Heart right ventricle (tissue), 16 donors: ENCODE data around the gene SAMD5. TPM values are rescaled to one million over a fixed set of nuclear protein-coding genes. Genes with fewer than 3 reads are reported as not detected.

Experiments
- ATAC-seq, 8 donors: fragments of 200-7000 bp; cut with Tn5 transposase; one replicate each; pipeline ENCODE4 v1.9.1; 2020; ENCODE audit warnings: mild to moderate bottlenecking in 8 of 8, moderate library complexity in 8 of 8, moderate number of reproducible peaks in 1 of 8
- DNase-seq, 2 donors: peaks; one replicate each; pipeline ENCODE4 v3.0.0-alpha.2; 2020
- H3K27ac ChIP-seq, 10 donors: fragments of 200-600 bp; sonication (generic) in 2 of 10; one replicate each; pipeline versions ENCODE4 v1.5.0 to v1.8.0; 2020 to 2022; ENCODE audit warnings: mild to moderate bottlenecking in 3 of 10
- H3K27me3 ChIP-seq, 7 donors: fragments of 200-600 bp; one replicate each; pipeline ENCODE4 v1.8.0; 2021 to 2022; ENCODE audit warnings: mild to moderate bottlenecking in 2 of 7
- H3K36me3 ChIP-seq, 9 donors: fragments of 200-600 bp; sonication (generic) in 1 of 9; one replicate each; pipeline versions ENCODE4 v1.5.0 to v1.8.0; 2020 to 2022; ENCODE audit warnings: mild to moderate bottlenecking in 2 of 9
- H3K4me1 ChIP-seq, 9 donors: fragments of 200-600 bp; sonication (generic) in 1 of 9; one replicate each; pipeline versions ENCODE4 v1.5.0 to v1.8.0; 2020 to 2022; ENCODE audit warnings: mild to moderate bottlenecking in 4 of 9
- H3K4me3 ChIP-seq, 10 donors: fragments of 200-600 bp; sonication (generic) in 2 of 10; one replicate each; pipeline versions ENCODE4 v1.5.0 to v1.8.0; 2020 to 2022; ENCODE audit warnings: mild to moderate bottlenecking in 7 of 10, moderate library complexity in 2 of 10
- H3K9me3 ChIP-seq, 11 donors: fragments of 200-600 bp in 10 of 11; sonication (generic) in 2 of 11; one replicate each; pipeline versions ENCODE4 v1.5.0 to v1.8.0; 2013 to 2022; ENCODE audit warnings: mild to moderate bottlenecking in 2 of 11, control low read depth in 1 of 11, moderate library complexity in 1 of 11
- CTCF ChIP-seq, 9 donors: fragments of 200-600 bp; sonication (generic) in 2 of 9; IDR thresholded peaks; one replicate each; pipeline versions ENCODE4 v1.5.0 to v1.8.0; 2021 to 2022; ENCODE audit warnings: antibody characterized with exemption in 9 of 9, mild to moderate bottlenecking in 5 of 9, moderate library complexity in 1 of 9
- WGBS, 2 donors: extraction: QIAGEN DNeasy Blood & Tissue Kit; methylation state at CpG; one replicate each; pipeline ENCODE4 v1.1.7; 2013; ENCODE audit warnings: inconsistent platforms in 1 of 2; 5-methylcytosine and 5-hydroxymethylcytosine counted together
- intact Hi-C, 10 donors: fragments of 100-400 bp; cut with DNase I; formaldehyde crosslinking; loops; one replicate each; pipeline versions ENCODE4 v1.11.1 to v1.14.2; 2022
- polyA plus RNA-seq, 2 donors: library from polyadenylated mRNA; stranded (reverse); fragments of 200-250 nt; gene quantifications; one replicate each; pipeline ENCODE4 v1.2.3, GENCODE V29; 2013
- total RNA-seq, 10 donors: library from RNA; stranded (reverse); fragmentation: NEBNext Ultra II Directional in 3 of 10; extraction: Animal tissue kit (Norgen Biotek cat#: 25700) in 3 of 10; gene quantifications; one replicate each; pipeline versions ENCODE4 v1.2.1 to v1.2.4, GENCODE V29; 2021 to 2023
- donor health status: Arrhythmogenic right ventricular cardiomyopathy.
- donor health status: ischemic (EF 13 %, LVEDD 7.1; RV severe dilation, severe dysfunction).
- donor health status: healthy with polysubstance abuse.
- donor health status: DM: no; HTN: yes; CAD: no.
- donor health status: DM: no; HTN: no; CAD: no.
- donor health status: ischemic (EF 25% LVEDD 6.9; RV normal size, moderate dysfunction).
- donor health status: ischemic (EF 25% LVEDD 5.7; RV mildly dilated, moderate dysfunction).
- donor health status: healthy.
- donor health status: DM: yes; HTN: yes; CAD: no.
- donor health status: Ischemic cardiomyopathy.
- donor health status: ischemic (EF 35%, LVEDD 5.7; RV mildly dilated, moderate dysfunction).
- donor health status: nonischemic (EF 11% LVEDD 7.7; RV severe dilation, severe dysfunction).
- donor health status: DM: yes; HTN: yes; CAD: no.
- donor health status: PGD.
- donor health status: ischemic (EF 29% LVEDD 5.4; RV normal size, mild dysfunction).
- donor health status: nonischemic (EF 23%, LVEDD 6.1; RV moderate dilation, normal function).

The SAMD5 gene
- total and polyA plus RNA-seq, 12 donors = 0.30 to 1.9 (median 0.72) TPM

- peaks cover 0 to 7% (median 2%) of the 10 kb centered on the region in 11 donors for H3K9me3 ChIP-seq
- H3K27ac ChIP-seq = no peak overlapping the region
- intact Hi-C loops = no loop called here
- no peaks in the 10 kb centered on the region for H3K36me3 ChIP-seq
- ATAC-seq (no peak), DNase-seq (no peak)
- WGBS, 2 donors = 75 to 89% methylated on average over 2 of the region's 2 CpGs
- H3K27me3 ChIP-seq = no peaks in the 10 kb centered on the region
- H3K4me1 ChIP-seq = no peaks in the 10 kb centered on the region
- no peak for TF ChIP-seq CTCF (IDR thresholded peaks at IDR 0.05)
- H3K4me3 ChIP-seq = no peak overlapping the region
These were observed 40.6 kb upstream of the SAMD5 start for GRCh38 chr6:147467886-147468285.

- intact Hi-C loops = no loop called here
- H3K27me3 ChIP-seq = no peaks in the 10 kb centered on the region
- WGBS, 2 donors = 76 to 79% methylated on average over 2 of the region's 2 CpGs
These were observed 39.9 kb upstream of the SAMD5 start for GRCh38 chr6:147468634-147469033.

DNA sequence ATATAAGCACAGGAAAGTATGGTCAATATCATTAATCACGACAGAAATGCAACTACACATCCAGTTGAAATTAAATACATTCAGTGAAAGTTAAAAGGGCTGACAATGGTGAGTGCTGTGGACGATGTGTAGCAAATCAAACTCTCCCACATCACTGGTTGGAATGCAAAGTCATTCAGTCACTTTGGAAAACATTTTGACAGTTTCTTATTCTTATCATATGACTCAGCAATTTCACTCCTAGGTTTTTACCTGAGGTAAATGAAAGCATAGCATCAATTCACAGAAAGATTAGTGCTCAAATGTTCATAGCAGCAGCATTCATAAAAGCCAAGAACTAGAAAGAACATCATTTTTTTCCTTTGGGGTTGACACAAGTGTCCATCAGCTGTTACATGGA lies 28.6 kb upstream of the SAMD5 start:
- H3K9me3 ChIP-seq = peaks cover 0 to 14% (median 0%) of the 10 kb centered on the region in 11 donors
- no peaks in the 10 kb centered on the region for H3K4me1 ChIP-seq
- H3K36me3 ChIP-seq = no peaks in the 10 kb centered on the region
- DNase-seq (no peak), ATAC-seq (no peak)
- intact Hi-C loops = no loop called here
- WGBS, 2 donors = 76 to 81% methylated on average over 2 of the region's 2 CpGs
- H3K27me3 ChIP-seq = no peaks in the 10 kb centered on the region
- H3K27ac ChIP-seq = no peak overlapping the region
- TF ChIP-seq CTCF (IDR thresholded peaks at IDR 0.05) = no peak
- H3K4me3 ChIP-seq = no peak overlapping the region

More at GRCh38 chr6:147468634-147469033, 39.9 kb upstream of the SAMD5 start:
- Histone ChIP-seq H3K4me1 (no peaks in the 10 kb centered on the region), H3K4me3 (no peak overlapping the region), H3K9me3 (peaks cover 0 to 14% (median 9%) of the 10 kb centered on the region in 11 donors), H3K27ac (no peak overlapping the region), H3K36me3 (no peaks in the 10 kb centered on the region)
- DNase-seq = no peak
- TF ChIP-seq CTCF (IDR thresholded peaks at IDR 0.05) = no peak
- no peak for ATAC-seq

DNA sequence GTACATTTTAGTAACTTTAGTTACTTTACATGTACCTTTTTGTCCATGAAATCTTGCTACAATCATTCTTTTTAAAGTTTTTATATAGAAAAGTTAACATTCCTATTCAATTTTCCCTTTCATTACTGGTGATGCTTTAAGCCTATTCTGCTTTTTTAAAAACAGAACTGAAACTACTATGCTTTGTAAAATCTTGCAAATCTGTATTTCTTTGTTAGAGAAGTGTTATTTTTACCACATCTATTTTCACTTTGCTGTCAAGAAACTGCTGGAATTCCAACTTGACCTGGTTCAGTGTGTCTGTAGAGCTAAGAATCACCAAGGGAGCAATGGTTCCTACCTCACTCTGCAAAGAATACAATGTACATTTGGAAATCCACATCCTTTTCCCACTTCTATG lies 21.8 kb upstream of the SAMD5 start:
- Histone ChIP-seq H3K4me1 (no peaks in the 10 kb centered on the region), H3K36me3 (no peaks in the 10 kb centered on the region), H3K27me3 (no peaks in the 10 kb centered on the region), H3K27ac (no peak overlapping the region), H3K9me3 (peaks cover 0 to 9% (median 0%) of the 10 kb centered on the region in 11 donors), H3K4me3 (no peak overlapping the region)
- no peak for ATAC-seq
- DNase-seq = no peak
- no peak for TF ChIP-seq CTCF (IDR thresholded peaks at IDR 0.05)
- intact Hi-C loops = no loop called here
